COLO668 (cell line): ENCODE results near the gene EDA.

Experiments
- DNase-seq: peaks from one replicate; lab custom pipeline; 2025; ENCODE audit not compliant: unreplicated experiment; lab: John Stamatoyannopoulos, UW

Gene EDA

GRCh38 chrX:70054391-70054790 is 438.5 kb downstream of the EDA start:
- DNase-seq: no peak

- DNase-seq: no peak
These were observed 446.2 kb downstream of the EDA start, which contains the start of gene OTUD6A for GRCh38 chrX:70062076-70062475. Gene OTUD6A, plus strand, starts transcription at chrX:70062457. Its CDS starts 68 bp downstream, at chrX:70062525.

GRCh38 chrX:70062961-70063550 is 447.1 kb downstream of the EDA start:
- no peak for DNase-seq

GRCh38 chrX:70066646-70067045 is 450.7 kb downstream of the EDA start:
- no peak for DNase-seq

GRCh38 chrX:70079297-70079696 is 463.4 kb downstream of the EDA start:
- no peak for DNase-seq

- DNase-seq: no peak
These were observed 464.0 kb downstream of the EDA start for GRCh38 chrX:70079870-70080269.

GRCh38 chrX:70082723-70083122 is 466.8 kb downstream of the EDA start:
- DNase-seq: no peak

- no peak for DNase-seq
These were observed 468.8 kb downstream of the EDA start for GRCh38 chrX:70084592-70085240.

- DNase-seq: no peak
These were observed 472.1 kb downstream of the EDA start for GRCh38 chrX:70087857-70088630.

- no peak for DNase-seq
These were observed 472.8 kb downstream of the EDA start for GRCh38 chrX:70088751-70089150.
